ENCODE data around the gene SND1. TPM values are rescaled to one million over a fixed set of nuclear protein-coding genes. Genes with fewer than 3 reads are reported as not detected.

Gene SND1
- total and polyA plus RNA-seq, 10 donors = 61.7 to 173 (median 116) TPM

GRCh38 chr7:127940381-127941160 lies 288.6 kb downstream of the SND1 start:
- Histone ChIP-seq H3K4me1 (peaks cover 0 to 6% (median 0%) of the 10 kb centered on the region in 6 donors), H3K27me3 (replicated peaks in 1 of 7) (no peaks in the 10 kb centered on the region), H3K9me3 (no peaks in the 10 kb centered on the region), H3K36me3 (peaks cover 0 to 55% (median 0%) of the 10 kb centered on the region in 6 donors), H3K27ac (no peak overlapping the region), H3K4me3 (no peak overlapping the region)
- no peak for DNase-seq
- no peak for TF ChIP-seq POLR2AphosphoS5 (IDR thresholded peaks at IDR 0.05)
- TF ChIP-seq, protein P1, sequence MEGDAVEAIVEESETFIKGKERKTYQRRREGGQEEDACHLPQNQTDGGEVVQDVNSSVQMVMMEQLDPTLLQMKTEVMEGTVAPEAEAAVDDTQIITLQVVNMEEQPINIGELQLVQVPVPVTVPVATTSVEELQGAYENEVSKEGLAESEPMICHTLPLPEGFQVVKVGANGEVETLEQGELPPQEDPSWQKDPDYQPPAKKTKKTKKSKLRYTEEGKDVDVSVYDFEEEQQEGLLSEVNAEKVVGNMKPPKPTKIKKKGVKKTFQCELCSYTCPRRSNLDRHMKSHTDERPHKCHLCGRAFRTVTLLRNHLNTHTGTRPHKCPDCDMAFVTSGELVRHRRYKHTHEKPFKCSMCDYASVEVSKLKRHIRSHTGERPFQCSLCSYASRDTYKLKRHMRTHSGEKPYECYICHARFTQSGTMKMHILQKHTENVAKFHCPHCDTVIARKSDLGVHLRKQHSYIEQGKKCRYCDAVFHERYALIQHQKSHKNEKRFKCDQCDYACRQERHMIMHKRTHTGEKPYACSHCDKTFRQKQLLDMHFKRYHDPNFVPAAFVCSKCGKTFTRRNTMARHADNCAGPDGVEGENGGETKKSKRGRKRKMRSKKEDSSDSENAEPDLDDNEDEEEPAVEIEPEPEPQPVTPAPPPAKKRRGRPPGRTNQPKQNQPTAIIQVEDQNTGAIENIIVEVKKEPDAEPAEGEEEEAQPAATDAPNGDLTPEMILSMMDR (IDR thresholded peaks at IDR 0.05 in 8 of 11, conservative IDR thresholded peaks at IDR 0.05 in 3 of 11) = no peak
- TF ChIP-seq POLR2A (IDR thresholded peaks at IDR 0.05) = no peak
- 85 to 91% (median 87%) methylated on average over 5 of the region's 5 CpGs for WGBS, 5 donors
- intact Hi-C loops (cut with DNase I; ENCODE audit: low total_unique reads) = no loop called here

- no peak overlapping the region for H3K4me3 ChIP-seq
- H3K27ac ChIP-seq = no peak overlapping the region
- 90 to 93% (median 91%) methylated on average over 8 of the region's 8 CpGs for WGBS, 5 donors
These were observed 289.6 kb downstream of the SND1 start for GRCh38 chr7:127941476-127942210.

GRCh38 chr7:127943541-127944521 lies 291.8 kb downstream of the SND1 start:
- Histone ChIP-seq H3K9me3 (no peaks in the 10 kb centered on the region), H3K4me3 (no peak overlapping the region), H3K36me3 (peaks cover 0 to 45% (median 0%) of the 10 kb centered on the region in 6 donors), H3K27me3 (replicated peaks in 1 of 7) (no peaks in the 10 kb centered on the region), H3K4me1 (peaks cover 0 to 13% (median 9%) of the 10 kb centered on the region in 6 donors), H3K27ac (no peak overlapping the region)
- TF ChIP-seq POLR2AphosphoS5 (IDR thresholded peaks at IDR 0.05) = no peak
- TF ChIP-seq, protein P1 (IDR thresholded peaks at IDR 0.05 in 8 of 11, conservative IDR thresholded peaks at IDR 0.05 in 3 of 11) = no peak
- TF ChIP-seq POLR2A (IDR thresholded peaks at IDR 0.05) = no peak
- intact Hi-C loops (cut with DNase I; ENCODE audit: low total_unique reads) = no loop called here
- no peak for DNase-seq
- WGBS, 5 donors = 83 to 92% (median 86%) methylated on average over 13 to 16 of the region's 16 CpGs

More at GRCh38 chr7:127941476-127942210, 289.6 kb downstream of the SND1 start:
- Histone ChIP-seq H3K36me3 (peaks cover 0 to 55% (median 0%) of the 10 kb centered on the region in 6 donors), H3K4me1 (peaks cover 0 to 13% (median 8%) of the 10 kb centered on the region in 6 donors), H3K9me3 (no peaks in the 10 kb centered on the region), H3K27me3 (replicated peaks in 1 of 7) (no peaks in the 10 kb centered on the region)
- DNase-seq = no peak
- no peak for TF ChIP-seq POLR2A (IDR thresholded peaks at IDR 0.05)
- intact Hi-C loops (cut with DNase I; ENCODE audit: low total_unique reads) = no loop called here

DNA sequence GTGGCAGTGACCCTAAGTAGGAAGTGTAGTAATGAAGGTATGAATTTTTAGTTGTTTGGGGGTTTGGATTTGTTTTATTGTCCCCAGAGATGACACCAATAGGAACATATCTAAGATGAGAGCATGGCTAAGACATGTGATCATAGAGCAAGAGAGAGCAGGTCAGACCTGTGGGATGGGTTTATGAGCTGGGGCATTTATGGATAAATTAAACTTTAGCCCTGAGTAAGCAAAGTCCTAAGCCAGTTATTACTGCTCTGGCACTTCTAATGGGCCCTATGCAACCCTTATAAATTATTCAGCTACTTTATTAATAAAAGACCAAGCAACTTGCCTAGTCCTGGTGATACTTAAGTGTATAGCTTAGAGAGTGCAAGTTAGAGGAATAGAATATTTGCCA lies 294.1 kb downstream of the SND1 start:
- H3K27me3 ChIP-seq (replicated peaks in 1 of 7) = no peaks in the 10 kb centered on the region
- H3K36me3 ChIP-seq = peaks cover 0 to 36% (median 0%) of the 10 kb centered on the region in 6 donors

More for the DNA sequence above, 294.1 kb downstream of the SND1 start:
- intact Hi-C loops (cut with DNase I; ENCODE audit: low total_unique reads) = no loop called here
- TF ChIP-seq, protein P1 (IDR thresholded peaks at IDR 0.05 in 8 of 11, conservative IDR thresholded peaks at IDR 0.05 in 3 of 11) = no peak
- TF ChIP-seq POLR2A (IDR thresholded peaks at IDR 0.05) (no peak), POLR2AphosphoS5 (IDR thresholded peaks at IDR 0.05) (no peak)
- no peak overlapping the region for H3K4me3 ChIP-seq
- H3K9me3 ChIP-seq = no peaks in the 10 kb centered on the region
- no peak for DNase-seq
- H3K27ac ChIP-seq = no peak overlapping the region
- H3K4me1 ChIP-seq = peaks cover 0 to 14% (median 9%) of the 10 kb centered on the region in 6 donors
